Putamen (tissue), 1 donor: ENCODE results near the gene MYH8.

Experiments used
- DNase-seq: peaks from one replicate; pipeline ENCODE4 v3.0.0-alpha.2; 2016; ENCODE audit warnings: low spot score

The MYH8 gene

GRCh38 chr17:10421900-10422542 lies at the start of gene MYH8:
Gene MYH8 (minus strand): TSS chr17:10421950. CDS start chr17:10420227, 1,723 bp downstream.
- no peak for DNase-seq

DNA sequence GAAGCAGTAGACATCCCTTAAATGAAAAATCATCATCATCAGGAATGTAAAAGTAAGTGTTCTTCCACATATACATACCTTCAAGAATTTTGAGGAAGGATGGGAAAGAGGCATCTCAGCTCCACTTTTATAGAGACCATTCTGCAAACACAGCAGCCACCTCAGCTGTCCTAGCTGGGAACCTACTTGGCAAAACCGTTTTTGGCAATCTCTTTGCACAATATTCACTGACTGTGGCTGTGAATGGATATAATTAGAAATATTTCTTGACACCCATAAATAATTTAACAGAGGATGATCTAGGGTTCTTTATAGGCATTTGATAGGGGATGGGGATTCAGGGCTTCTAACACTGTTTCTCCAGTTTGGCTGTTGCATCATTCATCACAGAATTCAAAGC lies 47.7 kb upstream of the MYH8 start, which contains the start of gene MYH4:
Gene MYH4 (minus strand): TSS at position 101 of the 400 bp plus-strand sequence. CDS start 2,814 bp downstream, outside the sequence.
- DNase-seq = no peak

- DNase-seq = no peak
These were observed 41.7 kb upstream of the MYH8 start for GRCh38 chr17:10463402-10463801.

DNA sequence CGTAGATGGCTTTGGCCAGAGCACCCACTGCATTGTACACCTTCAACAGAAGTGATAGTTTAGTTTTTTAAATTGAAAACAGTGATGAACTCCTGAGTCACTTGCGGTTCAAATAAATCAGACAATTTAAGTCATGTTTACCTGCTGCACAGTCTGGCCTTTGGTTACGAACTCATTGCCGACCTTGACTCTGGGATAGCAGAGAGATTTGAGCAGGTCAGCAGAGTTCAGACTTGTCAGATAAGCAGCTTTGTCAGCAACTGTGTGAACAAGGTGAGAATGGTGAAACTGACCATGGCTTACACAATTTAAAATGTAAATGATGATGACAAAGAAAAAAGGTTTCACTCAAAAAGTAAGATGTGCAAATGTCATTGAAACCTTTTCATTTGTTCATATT lies 38.3 kb upstream of the MYH8 start:
- no peak for DNase-seq

- DNase-seq = no peak
These were observed 37.0 kb upstream of the MYH8 start for GRCh38 chr17:10458701-10459100.

DNA sequence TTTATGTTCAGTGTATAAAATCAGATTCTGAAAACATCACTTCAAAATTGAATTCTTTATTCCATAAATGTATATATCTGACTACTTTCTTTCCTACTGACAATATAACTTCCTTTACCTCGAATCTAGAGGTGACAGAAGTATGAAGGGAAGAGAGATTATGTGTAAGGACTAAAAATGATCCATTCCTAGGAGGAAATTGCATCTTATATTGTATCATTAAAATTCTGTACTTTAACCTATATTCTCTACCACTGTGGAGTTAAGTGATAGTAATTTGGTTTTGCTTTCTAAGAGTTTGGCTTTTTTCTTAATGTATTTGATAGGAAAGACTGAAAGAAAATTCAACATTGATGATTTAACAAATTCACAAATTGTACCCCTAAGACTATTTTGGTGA lies 36.2 kb upstream of the MYH8 start:
- DNase-seq = no peak

DNA sequence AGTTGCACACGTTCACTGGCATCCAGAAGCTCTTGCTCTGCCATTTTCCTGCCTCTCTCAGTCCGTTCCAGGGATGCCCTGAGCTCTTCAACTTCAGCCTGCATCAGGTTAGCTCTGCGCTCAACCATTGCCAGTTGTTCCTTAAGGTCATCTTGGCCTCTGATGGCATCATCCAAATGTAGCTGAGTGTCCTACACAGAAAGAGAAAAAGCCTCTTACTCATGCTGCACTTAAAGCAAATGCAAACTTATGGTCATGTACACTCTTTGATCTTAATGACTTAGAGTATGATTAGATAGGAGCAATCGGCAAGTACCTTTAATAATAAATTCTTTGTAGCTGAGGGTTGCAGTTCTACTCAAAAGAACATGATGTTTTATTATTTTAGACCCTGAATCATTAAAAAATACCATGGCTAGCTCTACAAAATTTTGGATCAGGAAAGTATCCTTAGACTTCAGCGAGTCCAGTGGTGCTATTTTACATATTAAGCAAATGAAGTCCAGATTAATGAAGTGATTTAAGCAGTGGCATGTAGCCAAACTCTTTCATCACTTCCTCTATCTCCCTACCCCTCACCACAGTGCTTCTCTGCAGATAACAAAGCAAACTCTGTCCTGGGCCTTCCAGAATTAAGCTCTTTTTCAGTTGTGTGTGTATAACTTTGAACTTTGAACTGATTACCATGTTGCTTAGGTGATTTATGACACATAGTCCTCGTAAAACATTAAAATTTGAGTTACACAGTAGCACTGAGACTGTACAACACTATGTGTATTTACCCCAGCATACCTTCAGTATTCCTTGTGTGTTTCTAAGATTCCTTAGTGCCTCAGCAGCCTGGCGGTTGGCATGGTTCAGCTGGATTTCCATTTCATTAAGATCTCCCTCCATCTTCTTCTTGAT lies 25.5 kb upstream of the MYH8 start:
- no peak for DNase-seq

GRCh38 chr17:10439816-10440215 lies 18.1 kb upstream of the MYH8 start:
- no peak for DNase-seq

DNA sequence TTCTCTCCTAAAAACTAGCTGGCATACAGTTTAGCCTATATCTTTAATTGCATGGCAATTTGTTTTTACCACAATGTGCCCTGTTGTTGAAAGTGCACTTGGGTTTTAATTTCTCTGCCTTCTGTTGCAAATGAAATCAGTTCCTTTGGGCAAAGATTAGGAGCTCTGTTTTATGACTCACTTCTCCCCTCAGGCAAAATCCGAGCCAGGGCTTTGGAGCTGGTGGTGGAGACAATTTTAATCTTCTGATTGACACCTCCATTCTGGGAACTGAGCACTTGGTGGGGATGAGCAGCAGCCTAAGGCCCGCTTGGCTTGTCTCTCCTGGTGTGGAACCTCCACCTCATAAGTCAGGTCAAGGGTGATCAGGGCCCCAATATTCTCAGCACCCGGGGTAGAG lies 13.3 kb upstream of the MYH8 start:
- no peak for DNase-seq

GRCh38 chr17:10429421-10430045 lies 7.8 kb upstream of the MYH8 start:
- no peak for DNase-seq

DNA sequence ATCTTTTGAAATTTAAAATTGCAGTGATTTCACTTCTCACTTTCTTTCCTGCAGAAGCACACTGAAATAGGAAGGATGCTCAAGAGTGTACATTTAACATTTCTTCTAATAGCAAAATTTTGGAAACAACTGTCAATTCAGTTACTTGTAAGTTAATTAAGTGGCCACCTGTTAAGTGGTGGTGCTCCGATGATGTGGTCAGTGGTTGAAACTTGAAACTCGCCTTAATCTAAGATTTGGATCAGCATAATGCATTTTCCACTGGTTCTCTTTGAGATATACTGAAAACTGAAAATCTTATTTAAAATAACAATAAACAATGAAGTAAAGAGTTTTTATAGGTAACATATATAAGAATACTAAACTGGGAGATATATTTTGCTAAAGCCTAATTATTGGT lies 7.0 kb upstream of the MYH8 start:
- DNase-seq = no peak

DNA sequence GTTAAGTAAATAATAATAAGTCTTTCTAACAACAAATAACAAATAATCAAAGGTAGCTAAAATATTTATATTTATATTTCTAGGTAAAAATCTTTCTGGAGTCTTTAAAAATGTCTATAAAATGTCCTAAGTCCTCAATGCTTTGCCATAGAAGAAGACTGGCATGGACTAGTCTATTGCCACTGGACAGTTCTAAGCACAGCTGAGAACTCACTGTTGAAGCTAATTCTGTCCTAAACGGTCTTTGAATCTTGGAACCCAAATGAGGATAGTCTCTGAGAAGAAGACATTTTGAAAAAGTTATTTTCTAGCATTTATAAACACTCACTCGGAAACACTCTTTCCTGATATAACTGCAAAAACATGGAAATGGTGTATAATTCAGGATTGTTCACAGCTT lies 539 bp downstream of the MYH8 start:
- no peak for DNase-seq

DNA sequence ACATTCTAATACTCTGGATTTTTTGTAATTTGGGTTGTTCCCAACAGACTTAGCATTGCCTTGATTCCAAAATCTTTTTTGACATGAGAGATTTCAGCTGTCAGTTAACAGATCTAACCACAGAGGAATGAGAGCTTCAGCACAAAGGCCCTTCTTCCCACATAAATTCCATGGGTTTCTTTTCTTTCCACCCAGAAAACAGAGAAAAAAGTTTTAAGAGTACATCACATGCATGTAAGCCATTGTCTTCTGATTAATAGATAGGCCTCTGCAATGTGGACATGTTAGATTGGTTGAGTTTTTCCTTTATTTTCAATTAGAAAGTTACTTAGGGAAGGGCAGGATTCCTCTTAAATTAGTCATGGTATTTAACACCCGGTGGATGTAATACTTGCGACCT lies 939 bp downstream of the MYH8 start:
- no peak for DNase-seq

- no peak for DNase-seq
These were observed 4.3 kb downstream of the MYH8 start for GRCh38 chr17:10417431-10417830.

DNA sequence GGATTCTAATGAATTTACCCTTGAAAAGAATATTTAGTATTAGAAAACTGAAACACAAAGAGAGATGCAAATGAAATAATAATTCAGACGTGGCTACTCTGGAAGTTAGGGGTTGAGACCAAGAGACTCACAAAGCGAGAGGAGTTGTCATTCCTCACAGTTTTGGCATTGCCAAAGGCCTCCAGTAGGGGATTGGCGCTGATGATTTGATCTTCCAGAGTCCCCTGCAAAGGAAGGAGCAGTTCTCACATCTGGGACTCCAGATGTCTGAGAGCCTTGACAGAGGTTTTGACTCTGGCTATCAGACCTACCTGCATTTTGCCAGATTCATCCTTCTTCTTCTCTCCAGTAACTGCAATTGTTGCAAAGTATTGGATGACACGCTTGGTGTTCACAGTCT lies 6.6 kb downstream of the MYH8 start:
- no peak for DNase-seq

- DNase-seq = no peak
These were observed 18.2 kb downstream of the MYH8 start for GRCh38 chr17:10403589-10403988.

GRCh38 chr17:10398352-10398751 lies 23.4 kb downstream of the MYH8 start:
- DNase-seq = no peak

- no peak for DNase-seq
These were observed 25.1 kb downstream of the MYH8 start for GRCh38 chr17:10396524-10397163.

GRCh38 chr17:10394201-10394887 lies 27.4 kb downstream of the MYH8 start:
- DNase-seq = no peak

GRCh38 chr17:10392880-10393279 lies 28.9 kb downstream of the MYH8 start:
- no peak for DNase-seq

- no peak for DNase-seq
These were observed 35.9 kb downstream of the MYH8 start for GRCh38 chr17:10385871-10386270.

GRCh38 chr17:10384175-10384574 lies 37.6 kb downstream of the MYH8 start:
- no peak for DNase-seq
